Stimulated activated naive CD4-positive, alpha-beta T cell treated with Interleukin-2 at 50 U/mL for 16 hours (primary cell): ENCODE results near the gene ZNF71.
"Not testable (repeated sequence)": the region's sequence is repeated elsewhere in the genome, so short reads cannot be mapped to it uniquely, and the experiment has no call there.

Experiments used
- DNase-seq: peaks from one replicate; lab custom pipeline; 2025; lab: John Stamatoyannopoulos, UW

Gene ZNF71

GRCh38 chr19:56623006-56623405, 27.9 kb downstream of the ZNF71 start:
- DNase-seq = no peak

GRCh38 chr19:56625708-56626107, 30.6 kb downstream of the ZNF71 start:
- DNase-seq = no peak

GRCh38 chr19:56633021-56633420, 37.9 kb downstream of the ZNF71 start:
- no peak for DNase-seq

GRCh38 chr19:56637976-56638555, 43.0 kb downstream of the ZNF71 start:
- no peak for DNase-seq

GRCh38 chr19:56639217-56639616, 44.1 kb downstream of the ZNF71 start:
- no peak for DNase-seq

- no peak for DNase-seq
Measured at GRCh38 chr19:56642711-56643459, 47.8 kb downstream of the ZNF71 start, which contains the start of gene SMIM17. TSS of gene SMIM17 (plus strand) at chr19:56643159. CDS start at chr19:56645668, 2,509 bp downstream.

GRCh38 chr19:56643460-56643955, 48.4 kb downstream of the ZNF71 start:
- DNase-seq = no peak

- DNase-seq = no peak
Measured at GRCh38 chr19:56654151-56654550, 59.0 kb downstream of the ZNF71 start.

- no peak for DNase-seq
Measured at GRCh38 chr19:56660381-56661107, 65.4 kb downstream of the ZNF71 start.

- DNase-seq = no peak
Measured at GRCh38 chr19:56661248-56661647, 66.1 kb downstream of the ZNF71 start.

GRCh38 chr19:56663931-56664500, 68.9 kb downstream of the ZNF71 start:
- no peak for DNase-seq

GRCh38 chr19:56664511-56664910, 69.4 kb downstream of the ZNF71 start:
- no peak for DNase-seq

- DNase-seq = no peak
Measured at GRCh38 chr19:56667311-56667870, 72.3 kb downstream of the ZNF71 start.

GRCh38 chr19:56668676-56669075, 73.6 kb downstream of the ZNF71 start:
- no peak for DNase-seq

GRCh38 chr19:56670401-56670960, 75.4 kb downstream of the ZNF71 start:
- DNase-seq = no peak

- DNase-seq = no peak
Measured at GRCh38 chr19:56670961-56671612, 76.0 kb downstream of the ZNF71 start.

- peak; percentile 70 for DNase-seq
Measured at GRCh38 chr19:56671613-56671994, 76.5 kb downstream of the ZNF71 start, which contains the start of gene ZNF835. TSS of gene ZNF835 (minus strand) at chr19:56671757. CDS start at chr19:56665198, 6,559 bp downstream.

- DNase-seq = not testable (repeated sequence)
Measured at GRCh38 chr19:56672610-56673009, 77.5 kb downstream of the ZNF71 start.
